ELF-1 (cell line): ENCODE measurements around the gene TTC6.
"Not testable (repeated sequence)": the region's sequence is repeated elsewhere in the genome, so short reads cannot be mapped to it uniquely, and the experiment has no call there.

Source experiments
- DNase-seq: peaks from one replicate; pipeline ENCODE4 v3.0.0-alpha.2; 2016; ENCODE audit warnings: low read depth, low spot score

The TTC6 gene

GRCh38 chr14:37594971-37595808, at the start of gene TTC6, which contains the start of gene FOXA1:
TSS of gene TTC6 (plus strand) at chr14:37595629. CDS start at chr14:37622065, 26,436 bp downstream.
TSS of gene FOXA1 (minus strand) at chr14:37595249. CDS start at chr14:37594972, 277 bp downstream.
- DNase-seq: no peak

DNA sequence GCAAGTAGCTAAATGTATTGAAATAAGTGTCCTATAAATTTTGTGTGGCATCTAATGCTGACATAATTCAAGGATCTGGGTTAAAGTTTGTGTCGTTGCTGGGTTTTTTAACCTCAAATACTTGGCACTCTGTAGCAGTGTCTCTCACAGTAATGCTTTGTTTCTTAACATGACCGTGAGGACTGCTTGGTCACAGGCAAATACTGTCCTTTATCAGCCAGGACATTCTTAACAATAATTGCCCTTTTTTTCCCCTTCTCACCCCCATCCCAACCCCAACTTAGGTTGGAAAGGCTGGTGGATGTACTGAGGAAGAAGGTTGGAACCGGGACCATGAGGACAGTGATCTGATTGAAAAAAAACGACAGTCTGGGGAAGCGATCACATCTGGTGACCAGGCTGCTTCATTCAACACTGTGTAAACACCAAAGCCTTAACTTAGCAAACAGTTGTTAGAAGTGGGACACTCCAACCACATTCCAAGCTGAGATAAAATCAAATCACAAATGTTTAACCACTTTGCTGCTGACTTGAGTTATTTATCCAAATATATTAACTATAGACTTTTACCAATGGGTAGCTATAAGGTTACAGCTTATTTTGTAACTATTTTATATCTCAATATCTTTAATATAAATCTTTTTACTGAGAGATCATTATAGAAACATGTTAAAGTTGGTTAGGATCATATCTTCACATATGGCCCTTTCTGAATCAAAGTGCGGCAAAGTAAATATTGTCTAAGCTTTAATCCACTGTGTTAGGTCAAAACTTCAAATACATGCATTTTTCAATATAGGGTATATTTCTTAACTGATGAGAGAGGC, 48.6 kb upstream of the TTC6 start:
- DNase-seq: no peak

DNA sequence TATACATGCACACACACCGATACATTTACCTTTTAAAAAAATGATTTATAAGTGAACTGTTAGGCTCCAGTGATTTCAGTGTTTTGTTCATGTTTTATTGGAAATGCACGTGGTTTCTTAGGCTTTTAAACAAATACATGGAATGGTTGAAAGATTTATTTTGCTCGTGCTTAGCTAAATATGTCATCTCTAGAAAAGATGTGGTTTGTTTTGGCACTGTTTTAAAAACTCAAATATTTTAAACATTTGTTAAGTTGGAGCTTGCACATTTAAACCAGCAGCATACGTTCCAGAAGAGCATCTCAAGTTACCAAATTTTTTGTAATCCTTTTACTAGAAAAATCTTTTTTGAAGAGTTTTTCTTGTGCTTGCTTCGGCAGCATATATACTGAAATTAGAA, 44.9 kb upstream of the TTC6 start:
- DNase-seq: no peak

- no peak for DNase-seq
Measured at GRCh38 chr14:37551119-37551518, 44.3 kb upstream of the TTC6 start.

GRCh38 chr14:37553935-37554550, 41.4 kb upstream of the TTC6 start:
- no peak for DNase-seq

GRCh38 chr14:37555596-37555995, 39.8 kb upstream of the TTC6 start:
- not testable (repeated sequence) for DNase-seq

DNA sequence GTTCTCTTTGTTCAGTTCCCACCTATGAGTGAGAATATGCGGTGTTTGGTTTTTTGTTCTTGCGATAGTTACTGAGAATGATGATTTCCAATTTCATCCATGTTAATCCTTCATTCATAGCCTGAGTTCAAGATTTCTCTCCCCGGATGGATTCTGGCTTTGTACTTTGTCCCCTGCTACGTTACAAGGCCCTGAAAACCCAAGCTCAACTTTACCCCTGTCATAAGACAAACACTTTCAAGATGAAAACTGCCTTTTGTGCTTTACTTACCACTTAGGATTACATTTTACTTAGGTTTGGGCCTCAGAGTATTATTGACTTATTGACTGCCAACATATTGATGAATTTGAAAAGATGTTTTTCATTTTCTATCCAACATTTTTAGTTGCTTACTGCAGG, 36.7 kb upstream of the TTC6 start:
- DNase-seq: no peak

GRCh38 chr14:37559386-37559785, 36.0 kb upstream of the TTC6 start:
- no peak for DNase-seq

- DNase-seq: no peak
Measured at GRCh38 chr14:37563189-37563588, 32.2 kb upstream of the TTC6 start.

GRCh38 chr14:37565550-37565949, 29.9 kb upstream of the TTC6 start:
- no peak for DNase-seq

DNA sequence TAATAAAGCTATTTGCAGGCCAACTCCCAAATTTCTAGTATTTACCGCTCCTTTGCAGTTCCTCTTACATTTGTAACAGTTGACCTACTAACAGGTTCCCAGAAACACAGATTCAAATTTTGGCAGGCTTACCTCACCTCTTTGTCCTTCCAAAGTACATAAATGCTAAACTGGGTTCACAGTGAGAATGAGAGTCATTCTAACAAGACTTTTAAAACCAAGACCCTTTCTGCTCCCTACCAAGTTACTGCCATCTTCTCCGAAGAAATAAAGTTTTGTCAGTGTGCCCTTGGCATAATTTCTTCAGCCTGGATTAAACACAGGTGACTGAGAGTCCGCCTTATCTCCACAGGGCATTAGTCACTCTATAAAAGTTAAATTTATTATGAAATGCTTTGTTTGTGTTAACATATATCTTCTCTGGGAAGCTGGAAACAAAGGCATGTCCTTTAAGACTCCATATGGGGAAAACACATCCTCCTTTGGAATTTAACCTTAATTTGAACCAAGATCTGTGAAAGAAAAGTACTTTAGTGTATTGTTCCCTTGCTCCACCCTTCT, 28.5 kb upstream of the TTC6 start:
- no peak for DNase-seq

GRCh38 chr14:37569729-37570128, 25.7 kb upstream of the TTC6 start:
- no peak for DNase-seq

DNA sequence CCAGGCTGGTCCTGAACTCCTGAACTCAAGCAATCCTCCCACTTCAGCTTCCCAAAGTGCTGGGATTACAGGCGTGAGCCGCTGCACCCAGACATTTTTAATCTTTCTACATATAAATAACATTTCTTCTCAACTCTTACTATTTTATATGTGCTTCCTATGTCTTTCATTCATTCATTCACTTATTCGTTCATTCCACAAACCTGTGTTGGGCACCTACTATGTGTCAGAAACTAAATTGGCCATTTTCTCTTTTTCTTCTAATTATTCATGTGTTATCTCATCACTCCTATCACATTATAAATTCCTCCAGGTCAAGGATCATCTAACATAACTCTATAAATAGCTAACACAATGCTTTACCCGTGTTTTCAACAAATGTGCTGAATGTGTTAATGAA, 24.0 kb upstream of the TTC6 start:
- DNase-seq: no peak

GRCh38 chr14:37573356-37573755, 22.1 kb upstream of the TTC6 start:
- DNase-seq: no peak

- no peak for DNase-seq
Measured at GRCh38 chr14:37579274-37579673, 16.2 kb upstream of the TTC6 start.

DNA sequence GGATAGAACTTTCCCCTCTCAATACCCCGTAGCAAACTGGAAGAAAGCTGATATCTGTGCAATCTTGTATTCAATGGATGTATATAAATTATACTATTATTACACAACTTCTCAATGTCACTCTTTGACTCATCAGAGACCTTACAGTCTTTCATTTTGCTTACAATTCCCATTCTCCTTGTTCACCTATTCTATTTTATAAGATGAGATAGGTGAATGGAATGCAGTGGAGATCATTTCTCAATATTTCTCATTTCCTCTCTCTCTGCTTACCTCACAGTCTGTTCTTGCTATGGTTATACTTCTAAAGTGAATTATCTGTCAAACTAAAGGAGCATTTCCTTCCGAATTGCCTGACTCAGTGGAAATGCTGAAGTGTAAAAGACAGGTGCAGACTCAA, 15.3 kb upstream of the TTC6 start:
- no peak for DNase-seq

DNA sequence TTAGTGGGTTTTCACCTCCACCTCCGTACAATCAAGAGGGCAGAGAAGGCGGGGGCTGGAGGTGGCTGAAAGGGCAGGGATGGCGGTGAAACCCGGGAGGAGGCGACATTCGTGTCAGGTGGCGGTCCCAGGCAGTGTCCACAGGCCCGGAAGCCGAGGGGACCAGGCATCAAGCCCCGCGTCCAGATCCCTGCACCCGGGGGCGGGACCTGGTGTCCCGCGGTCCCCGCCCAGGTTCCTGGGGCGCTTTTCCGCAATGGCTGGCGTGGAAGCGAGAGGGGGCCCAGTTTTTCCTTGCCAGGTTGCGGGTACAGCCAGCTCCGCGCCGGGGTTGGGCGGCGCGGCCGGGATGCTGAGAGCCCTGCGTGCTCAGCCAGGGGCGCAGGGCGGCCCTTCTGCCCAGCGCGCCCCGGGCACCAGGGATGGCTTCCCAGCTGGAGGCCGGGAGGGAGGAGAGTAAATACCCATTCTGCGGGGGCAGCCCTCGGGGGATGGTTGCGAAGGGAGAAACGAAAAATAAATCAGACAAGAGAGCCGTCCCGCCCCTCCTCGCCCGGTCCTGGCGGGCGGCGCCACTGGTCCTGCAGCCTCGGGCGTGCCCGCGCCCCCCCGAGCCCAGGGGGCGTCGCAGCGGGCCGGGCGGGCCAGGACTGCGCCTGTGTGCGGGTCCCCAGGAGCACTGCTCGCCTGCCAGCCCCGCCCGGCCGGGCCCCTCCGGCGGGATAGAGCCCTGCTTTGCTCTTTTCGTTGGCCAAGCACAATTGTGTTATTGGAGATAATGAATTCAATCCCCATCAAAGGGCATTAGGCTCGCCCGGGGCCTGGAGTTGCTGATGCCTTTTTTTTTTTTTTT, 11.8 kb upstream of the TTC6 start:
- peak; percentile 74 for DNase-seq

DNA sequence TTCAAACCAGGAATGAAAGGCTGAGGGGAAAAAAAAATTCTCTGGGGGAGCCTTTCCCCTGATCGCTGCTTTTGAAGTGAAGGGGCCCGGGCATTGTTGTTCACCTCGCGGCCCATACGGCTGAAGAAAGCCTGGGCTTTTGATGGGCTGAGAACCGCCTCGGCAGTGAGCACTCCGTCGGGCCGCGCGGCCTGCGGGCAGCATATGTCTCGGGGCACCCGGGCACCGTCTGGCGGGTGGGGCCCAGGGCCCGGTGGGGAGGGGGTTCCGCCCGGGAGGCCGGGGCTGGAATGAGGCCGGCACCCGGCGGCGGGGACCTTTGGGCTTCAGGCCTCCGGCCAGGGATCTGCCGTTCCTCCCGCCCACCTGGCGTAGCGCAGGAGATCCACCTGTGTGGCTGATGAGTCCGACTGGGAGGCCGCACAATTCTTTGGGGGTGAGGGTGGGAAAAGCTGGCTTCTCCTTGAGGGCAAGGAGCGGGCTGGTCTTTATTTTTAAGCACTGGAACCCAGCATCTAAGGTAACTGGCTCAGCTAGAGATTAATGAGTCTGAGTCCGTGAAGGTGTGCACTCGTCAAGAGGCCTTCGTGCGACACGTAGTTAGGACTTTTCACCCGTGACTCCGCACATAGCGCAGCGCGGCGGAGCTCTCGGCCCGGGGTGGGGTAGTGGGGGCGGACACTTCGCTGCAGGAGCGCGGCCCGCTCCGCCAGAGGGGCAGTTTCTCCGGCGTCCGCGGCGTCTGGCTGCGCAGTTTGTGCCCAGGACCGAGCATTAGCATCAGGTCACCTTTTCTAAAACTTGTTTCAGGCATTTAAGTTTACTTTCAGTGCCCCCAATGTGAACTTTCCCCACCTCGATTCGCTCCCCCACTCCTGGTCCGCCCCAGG, 11.0 kb upstream of the TTC6 start:
- DNase-seq: peak; percentile 39

- peak; percentile 48 for DNase-seq
Measured at GRCh38 chr14:37585101-37585511, 10.3 kb upstream of the TTC6 start.
